HL-60 (cell line): ENCODE data around the gene CAMK2G.

ENCODE experiments used
- POLR2AphosphoS5 ChIP-seq: IDR thresholded peaks from 2 replicates; pipeline ENCODE4 v1.6.1; 2012; ENCODE audit warnings: low read depth
- SPI1 ChIP-seq: IDR thresholded peaks from 2 replicates; pipeline ENCODE4 v1.6.1; 2012; ENCODE audit warnings: low read depth, mild to moderate bottlenecking, borderline replicate concordance
- TF ChIP-seq, protein P1 (sequence below): IDR thresholded peaks from one replicate; pipeline ENCODE4 v1.5.1; 2011; ENCODE audit warnings: low read length, control low read depth, inconsistent platforms; ENCODE audit not compliant: insufficient read depth
- TF ChIP-seq, protein P2 (sequence below): IDR thresholded peaks from 2 replicates; pipeline ENCODE4 v1.6.1; 2012; ENCODE audit warnings: low read depth; ENCODE audit not compliant: insufficient replicate concordance

- TF ChIP-seq, protein P1, sequence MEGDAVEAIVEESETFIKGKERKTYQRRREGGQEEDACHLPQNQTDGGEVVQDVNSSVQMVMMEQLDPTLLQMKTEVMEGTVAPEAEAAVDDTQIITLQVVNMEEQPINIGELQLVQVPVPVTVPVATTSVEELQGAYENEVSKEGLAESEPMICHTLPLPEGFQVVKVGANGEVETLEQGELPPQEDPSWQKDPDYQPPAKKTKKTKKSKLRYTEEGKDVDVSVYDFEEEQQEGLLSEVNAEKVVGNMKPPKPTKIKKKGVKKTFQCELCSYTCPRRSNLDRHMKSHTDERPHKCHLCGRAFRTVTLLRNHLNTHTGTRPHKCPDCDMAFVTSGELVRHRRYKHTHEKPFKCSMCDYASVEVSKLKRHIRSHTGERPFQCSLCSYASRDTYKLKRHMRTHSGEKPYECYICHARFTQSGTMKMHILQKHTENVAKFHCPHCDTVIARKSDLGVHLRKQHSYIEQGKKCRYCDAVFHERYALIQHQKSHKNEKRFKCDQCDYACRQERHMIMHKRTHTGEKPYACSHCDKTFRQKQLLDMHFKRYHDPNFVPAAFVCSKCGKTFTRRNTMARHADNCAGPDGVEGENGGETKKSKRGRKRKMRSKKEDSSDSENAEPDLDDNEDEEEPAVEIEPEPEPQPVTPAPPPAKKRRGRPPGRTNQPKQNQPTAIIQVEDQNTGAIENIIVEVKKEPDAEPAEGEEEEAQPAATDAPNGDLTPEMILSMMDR: no peak
- TF ChIP-seq POLR2AphosphoS5 (no peak), SPI1 (no peak)
- TF ChIP-seq, protein P2, sequence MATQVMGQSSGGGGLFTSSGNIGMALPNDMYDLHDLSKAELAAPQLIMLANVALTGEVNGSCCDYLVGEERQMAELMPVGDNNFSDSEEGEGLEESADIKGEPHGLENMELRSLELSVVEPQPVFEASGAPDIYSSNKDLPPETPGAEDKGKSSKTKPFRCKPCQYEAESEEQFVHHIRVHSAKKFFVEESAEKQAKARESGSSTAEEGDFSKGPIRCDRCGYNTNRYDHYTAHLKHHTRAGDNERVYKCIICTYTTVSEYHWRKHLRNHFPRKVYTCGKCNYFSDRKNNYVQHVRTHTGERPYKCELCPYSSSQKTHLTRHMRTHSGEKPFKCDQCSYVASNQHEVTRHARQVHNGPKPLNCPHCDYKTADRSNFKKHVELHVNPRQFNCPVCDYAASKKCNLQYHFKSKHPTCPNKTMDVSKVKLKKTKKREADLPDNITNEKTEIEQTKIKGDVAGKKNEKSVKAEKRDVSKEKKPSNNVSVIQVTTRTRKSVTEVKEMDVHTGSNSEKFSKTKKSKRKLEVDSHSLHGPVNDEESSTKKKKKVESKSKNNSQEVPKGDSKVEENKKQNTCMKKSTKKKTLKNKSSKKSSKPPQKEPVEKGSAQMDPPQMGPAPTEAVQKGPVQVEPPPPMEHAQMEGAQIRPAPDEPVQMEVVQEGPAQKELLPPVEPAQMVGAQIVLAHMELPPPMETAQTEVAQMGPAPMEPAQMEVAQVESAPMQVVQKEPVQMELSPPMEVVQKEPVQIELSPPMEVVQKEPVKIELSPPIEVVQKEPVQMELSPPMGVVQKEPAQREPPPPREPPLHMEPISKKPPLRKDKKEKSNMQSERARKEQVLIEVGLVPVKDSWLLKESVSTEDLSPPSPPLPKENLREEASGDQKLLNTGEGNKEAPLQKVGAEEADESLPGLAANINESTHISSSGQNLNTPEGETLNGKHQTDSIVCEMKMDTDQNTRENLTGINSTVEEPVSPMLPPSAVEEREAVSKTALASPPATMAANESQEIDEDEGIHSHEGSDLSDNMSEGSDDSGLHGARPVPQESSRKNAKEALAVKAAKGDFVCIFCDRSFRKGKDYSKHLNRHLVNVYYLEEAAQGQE: no peak
These were observed 109.3 kb downstream of the CAMK2G start for GRCh38 chr10:73765066-73765465.
